Measurements from ENCODE around the gene STAT6. TPM values are rescaled to one million over a fixed set of nuclear protein-coding genes. Genes with fewer than 3 reads are reported as not detected.
A peak's percentile ranks its signal among the peaks of the same experiment; 100 is the strongest.

Gene STAT6
- total and polyA plus RNA-seq, 8 donors, result 137 to 237 (median 173) TPM

DNA sequence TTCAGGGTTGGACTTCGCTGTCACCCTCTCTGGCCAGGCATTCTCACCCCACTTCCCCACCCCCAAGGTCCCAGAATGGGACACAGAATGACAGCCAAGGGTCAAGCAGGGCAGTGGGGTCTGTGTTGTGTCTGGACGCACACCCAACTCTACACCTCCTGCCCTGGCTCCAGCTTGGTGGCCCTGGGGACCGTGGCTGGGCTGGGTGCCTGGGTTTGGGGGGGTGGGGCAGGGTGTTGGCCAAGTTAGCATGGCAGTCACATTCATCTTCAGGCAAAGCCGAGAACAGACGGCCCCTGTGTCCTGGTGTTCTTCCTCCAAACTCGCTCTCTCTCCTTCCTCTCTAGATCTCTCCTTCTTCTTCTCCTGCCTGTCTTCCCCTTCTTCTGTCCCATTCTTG lies 22.8 kb upstream of the STAT6 start:
- Histone ChIP-seq H3K27me3 (peaks cover 0 to 22% of the 10 kb centered on the region in 2 donors), H3K9me3 (no peaks in the 10 kb centered on the region), H3K27ac (peak overlapping the region in 1 of 2 donors; percentile 59), H3K4me1 (peaks cover 19 to 85% of the 10 kb centered on the region in 2 donors), H3K4me3 (no peak overlapping the region), H3K36me3 (peaks cover 0 to under 1% of the 10 kb centered on the region in 2 donors)
- TF ChIP-seq, protein P1, sequence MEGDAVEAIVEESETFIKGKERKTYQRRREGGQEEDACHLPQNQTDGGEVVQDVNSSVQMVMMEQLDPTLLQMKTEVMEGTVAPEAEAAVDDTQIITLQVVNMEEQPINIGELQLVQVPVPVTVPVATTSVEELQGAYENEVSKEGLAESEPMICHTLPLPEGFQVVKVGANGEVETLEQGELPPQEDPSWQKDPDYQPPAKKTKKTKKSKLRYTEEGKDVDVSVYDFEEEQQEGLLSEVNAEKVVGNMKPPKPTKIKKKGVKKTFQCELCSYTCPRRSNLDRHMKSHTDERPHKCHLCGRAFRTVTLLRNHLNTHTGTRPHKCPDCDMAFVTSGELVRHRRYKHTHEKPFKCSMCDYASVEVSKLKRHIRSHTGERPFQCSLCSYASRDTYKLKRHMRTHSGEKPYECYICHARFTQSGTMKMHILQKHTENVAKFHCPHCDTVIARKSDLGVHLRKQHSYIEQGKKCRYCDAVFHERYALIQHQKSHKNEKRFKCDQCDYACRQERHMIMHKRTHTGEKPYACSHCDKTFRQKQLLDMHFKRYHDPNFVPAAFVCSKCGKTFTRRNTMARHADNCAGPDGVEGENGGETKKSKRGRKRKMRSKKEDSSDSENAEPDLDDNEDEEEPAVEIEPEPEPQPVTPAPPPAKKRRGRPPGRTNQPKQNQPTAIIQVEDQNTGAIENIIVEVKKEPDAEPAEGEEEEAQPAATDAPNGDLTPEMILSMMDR (IDR thresholded peaks at IDR 0.05), result no peak
- DNase-seq, result no peak
- intact Hi-C loops (cut with DNase I), result no loop called here
- ATAC-seq, result no peak

DNA sequence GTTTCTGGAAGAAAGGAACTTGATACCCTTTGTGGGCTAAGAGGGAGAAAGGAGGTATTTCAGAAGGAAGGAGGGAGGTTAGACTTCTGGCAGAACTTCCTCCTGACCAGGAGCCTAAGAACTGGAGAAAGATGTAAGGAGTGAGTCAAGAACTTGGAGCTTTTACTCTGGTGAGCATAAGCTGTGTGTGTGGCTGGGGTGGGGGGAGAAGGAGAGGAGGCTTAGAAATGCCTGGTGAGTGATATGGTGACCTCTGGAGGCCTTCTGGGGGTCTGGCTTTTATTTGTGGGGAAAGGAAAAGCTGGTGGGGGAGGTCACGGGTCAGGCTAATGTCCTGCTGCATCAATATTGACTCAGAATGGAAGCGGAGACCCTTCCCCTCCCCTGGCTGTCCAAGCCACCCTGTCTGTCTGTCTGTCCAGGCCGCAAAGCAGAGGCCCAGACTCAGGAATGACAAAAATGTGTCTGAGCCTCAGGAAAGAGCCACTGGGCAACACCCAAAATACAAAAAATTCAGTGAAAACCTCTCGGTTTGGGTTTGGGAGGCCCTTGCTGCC lies 21.9 kb upstream of the STAT6 start:
- intact Hi-C loops (cut with DNase I), result no loop called here
- H3K4me3 ChIP-seq, result peak overlapping the region in 1 of 2 donors; percentile 74
- no peak for ATAC-seq

DNA sequence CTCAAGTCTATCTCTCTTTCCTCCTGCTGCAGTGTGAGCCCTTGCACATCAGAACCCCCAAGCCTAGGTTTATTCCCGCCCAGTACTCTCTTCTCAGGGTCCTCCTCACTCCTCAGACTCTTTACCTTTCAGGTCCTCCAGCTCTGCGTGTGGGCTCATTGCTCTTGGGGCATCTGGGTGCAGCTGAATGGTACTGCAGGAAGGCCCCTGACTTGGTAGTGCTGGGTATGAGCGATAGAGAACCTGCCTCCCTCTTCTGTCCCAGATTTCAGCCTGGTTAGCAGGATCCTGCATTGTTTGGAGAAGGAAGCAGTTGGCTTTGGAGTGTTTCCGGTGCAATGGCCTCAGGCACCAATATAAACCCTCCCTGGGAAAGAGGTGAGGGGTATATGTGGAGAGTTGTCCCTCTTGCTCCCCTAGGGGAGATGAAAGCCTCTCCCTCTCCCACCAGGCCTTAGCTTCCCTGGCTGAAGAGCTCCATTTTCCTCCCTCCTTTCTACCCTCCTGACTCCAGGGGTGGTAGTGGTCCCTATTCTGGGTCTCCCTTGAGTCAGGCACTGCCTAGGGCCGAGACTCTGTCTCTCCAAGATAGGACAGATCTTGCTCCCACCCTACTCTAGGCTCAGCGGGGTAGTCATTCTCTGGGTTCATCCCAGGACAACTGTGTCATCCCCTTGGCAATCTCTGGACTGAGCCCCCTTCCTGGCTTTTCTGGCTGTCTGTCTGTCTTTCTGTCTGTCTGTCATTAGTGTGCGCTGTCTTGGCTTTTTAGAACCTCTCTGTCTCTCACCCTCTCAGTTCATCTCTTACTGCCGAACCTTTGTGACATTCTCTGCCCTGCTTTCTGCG lies 21.0 kb upstream of the STAT6 start:
- TF ChIP-seq, protein P1 (IDR thresholded peaks at IDR 0.05), result no peak
- H3K9me3 ChIP-seq, result no peaks in the 10 kb centered on the region
- DNase-seq (no peak), ATAC-seq (no peak)
- H3K4me3 ChIP-seq, result peak overlapping the region in 1 of 2 donors; percentile 74
- peak overlapping the region; percentile 37 to 86 for H3K27ac ChIP-seq
- H3K4me1 ChIP-seq, result peaks cover 19 to 78% of the 10 kb centered on the region in 2 donors
- no peaks in the 10 kb centered on the region for H3K36me3 ChIP-seq
- intact Hi-C loops (cut with DNase I), result no loop called here
- H3K27me3 ChIP-seq, result peaks cover 0 to 40% of the 10 kb centered on the region in 2 donors

More for the DNA sequence above, 21.9 kb upstream of the STAT6 start:
- H3K36me3 ChIP-seq, result no peaks in the 10 kb centered on the region
- TF ChIP-seq, protein P1 (IDR thresholded peaks at IDR 0.05), result no peak
- H3K27ac ChIP-seq, result peak overlapping the region; percentile 37 to 86
- H3K27me3 ChIP-seq, result peaks cover 0 to 30% of the 10 kb centered on the region in 2 donors
- no peaks in the 10 kb centered on the region for H3K9me3 ChIP-seq
- peaks cover 19 to 78% of the 10 kb centered on the region in 2 donors for H3K4me1 ChIP-seq
- DNase-seq, result no peak

DNA sequence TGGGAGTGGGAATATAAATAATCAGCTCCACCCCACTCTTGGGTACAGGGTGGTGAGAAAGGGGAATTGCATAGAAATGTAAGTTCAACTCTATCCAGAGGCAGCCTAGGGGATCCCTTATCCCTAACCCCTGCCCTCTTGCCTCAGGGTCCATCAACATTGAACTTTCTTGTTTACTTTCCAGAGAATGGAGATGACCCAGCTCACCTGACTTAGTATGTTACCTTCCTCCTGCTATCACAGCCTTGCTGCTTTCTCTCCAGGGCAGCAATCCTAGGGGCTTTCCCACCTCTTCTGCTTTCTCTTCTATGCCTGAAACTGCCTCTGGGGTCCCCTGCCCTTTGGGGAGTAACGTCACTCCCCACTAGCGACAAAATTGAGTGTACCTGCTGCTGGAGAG lies 19.8 kb upstream of the STAT6 start:
- Histone ChIP-seq H3K4me3 (peak overlapping the region in 1 of 2 donors; percentile 74), H3K27me3 (peaks cover 0 to 52% of the 10 kb centered on the region in 2 donors), H3K27ac (peak overlapping the region in 1 of 2 donors; percentile 86), H3K36me3 (no peaks in the 10 kb centered on the region), H3K9me3 (no peaks in the 10 kb centered on the region), H3K4me1 (peaks cover 18 to 73% of the 10 kb centered on the region in 2 donors)
- intact Hi-C loops (cut with DNase I), result no loop called here
- DNase-seq (no peak), ATAC-seq (no peak)
- TF ChIP-seq, protein P1 (IDR thresholded peaks at IDR 0.05), result no peak

DNA sequence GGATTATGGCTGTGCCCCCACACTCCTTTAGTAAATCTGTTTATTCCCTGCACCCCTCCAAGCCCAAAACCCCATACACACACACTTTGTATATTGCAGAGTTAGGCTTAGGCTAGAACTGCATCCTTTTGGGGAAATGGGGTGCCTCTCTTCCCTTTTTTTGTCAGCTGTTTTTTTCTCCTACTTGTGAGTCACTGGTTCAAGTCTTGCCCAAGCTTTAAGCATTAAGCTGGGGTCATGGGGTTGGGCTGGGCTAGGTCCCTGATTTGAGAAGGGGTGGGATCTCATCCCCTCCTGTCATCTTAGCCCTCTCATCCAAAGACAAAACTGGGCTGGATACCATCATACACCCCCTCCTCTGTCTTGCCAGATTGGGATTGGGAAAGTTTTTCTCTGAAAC lies 18.7 kb upstream of the STAT6 start:
- TF ChIP-seq, protein P1 (IDR thresholded peaks at IDR 0.05), result no peak
- no peak for DNase-seq
- Histone ChIP-seq H3K4me1 (peaks cover 18 to 63% of the 10 kb centered on the region in 2 donors), H3K4me3 (peak overlapping the region; percentile 72 to 74), H3K36me3 (no peaks in the 10 kb centered on the region), H3K9me3 (no peaks in the 10 kb centered on the region), H3K27me3 (peaks cover 0 to 61% of the 10 kb centered on the region in 2 donors), H3K27ac (peak overlapping the region; percentile 86 to 88)
- intact Hi-C loops (cut with DNase I), result loop anchor here in 1 of 2 donors (10.0 kb wide), 1 partner anchor 55 kb away; no protein-coding TSS in a partner anchor
- ATAC-seq, result no peak

Measured in left lung (tissue), 10 donors.